GM13976 (cell line): ENCODE results near the gene PPP1R9B.

ENCODE experiments used
- DNase-seq: peaks from one replicate; pipeline ENCODE4 v3.0.0; 2012; ENCODE audit warnings: low spot score
- in situ Hi-C: fragments of 300-500 bp; cut with MboI; formaldehyde crosslinking; loops from one replicate; pipeline ENCODE4 v1.12.0; 2022; ENCODE audit warnings: low sequenced_read_pairs, mixed read lengths, inconsistent platforms; ENCODE audit not compliant: unreplicated experiment
- TF ChIP-seq, protein P1 (sequence below): IDR thresholded peaks from 2 replicates; pipeline ENCODE4 v1.5.1; 2012; ENCODE audit warnings: borderline replicate concordance, mild to moderate bottlenecking; ENCODE audit not compliant: insufficient read depth; ENCODE audit errors: extremely low read depth, missing control alignments, control extremely low read depth

Gene PPP1R9B

DNA sequence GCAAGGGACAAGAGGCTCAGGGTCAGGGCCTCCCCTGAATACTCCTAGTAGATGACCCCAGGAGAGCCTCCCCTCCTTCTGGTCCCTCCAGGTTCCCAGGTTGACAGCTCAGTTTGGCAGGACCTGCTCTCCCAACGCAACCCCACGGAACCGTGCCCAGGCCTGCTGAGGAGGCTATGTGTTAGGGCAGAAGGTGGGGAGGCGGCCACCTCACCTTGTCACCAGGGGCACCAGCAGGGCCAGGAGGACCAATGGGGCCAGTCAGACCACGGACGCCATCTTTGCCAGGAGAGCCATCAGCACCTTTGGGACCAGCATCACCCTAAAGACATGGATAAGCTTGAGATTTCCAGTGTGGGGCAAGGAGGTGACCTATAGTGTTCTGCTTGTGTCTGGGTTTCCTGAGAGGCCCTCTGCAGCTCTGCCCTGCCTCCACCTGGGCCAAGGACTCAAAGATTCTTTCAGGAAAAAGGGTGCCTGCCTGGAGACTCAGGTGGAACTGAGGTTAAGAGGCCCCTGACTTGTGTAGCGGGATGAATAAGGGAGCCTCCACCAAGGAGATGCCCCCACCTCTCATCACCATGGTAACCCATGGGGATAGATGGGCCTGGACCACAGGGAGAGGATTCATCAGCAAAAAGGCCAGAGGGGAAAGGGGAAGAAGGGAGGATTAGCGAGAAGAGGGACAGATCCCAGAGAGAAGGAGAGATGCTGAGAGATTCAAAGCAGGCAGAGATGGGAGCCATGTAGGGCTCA lies 40.3 kb upstream of the PPP1R9B start:
- no peak for DNase-seq
- TF ChIP-seq, protein P1, sequence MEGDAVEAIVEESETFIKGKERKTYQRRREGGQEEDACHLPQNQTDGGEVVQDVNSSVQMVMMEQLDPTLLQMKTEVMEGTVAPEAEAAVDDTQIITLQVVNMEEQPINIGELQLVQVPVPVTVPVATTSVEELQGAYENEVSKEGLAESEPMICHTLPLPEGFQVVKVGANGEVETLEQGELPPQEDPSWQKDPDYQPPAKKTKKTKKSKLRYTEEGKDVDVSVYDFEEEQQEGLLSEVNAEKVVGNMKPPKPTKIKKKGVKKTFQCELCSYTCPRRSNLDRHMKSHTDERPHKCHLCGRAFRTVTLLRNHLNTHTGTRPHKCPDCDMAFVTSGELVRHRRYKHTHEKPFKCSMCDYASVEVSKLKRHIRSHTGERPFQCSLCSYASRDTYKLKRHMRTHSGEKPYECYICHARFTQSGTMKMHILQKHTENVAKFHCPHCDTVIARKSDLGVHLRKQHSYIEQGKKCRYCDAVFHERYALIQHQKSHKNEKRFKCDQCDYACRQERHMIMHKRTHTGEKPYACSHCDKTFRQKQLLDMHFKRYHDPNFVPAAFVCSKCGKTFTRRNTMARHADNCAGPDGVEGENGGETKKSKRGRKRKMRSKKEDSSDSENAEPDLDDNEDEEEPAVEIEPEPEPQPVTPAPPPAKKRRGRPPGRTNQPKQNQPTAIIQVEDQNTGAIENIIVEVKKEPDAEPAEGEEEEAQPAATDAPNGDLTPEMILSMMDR = no peak
- in situ Hi-C loops = loop anchor here (10.0 kb wide), 1 partner anchor 104 kb away; no protein-coding TSS in a partner anchor

DNA sequence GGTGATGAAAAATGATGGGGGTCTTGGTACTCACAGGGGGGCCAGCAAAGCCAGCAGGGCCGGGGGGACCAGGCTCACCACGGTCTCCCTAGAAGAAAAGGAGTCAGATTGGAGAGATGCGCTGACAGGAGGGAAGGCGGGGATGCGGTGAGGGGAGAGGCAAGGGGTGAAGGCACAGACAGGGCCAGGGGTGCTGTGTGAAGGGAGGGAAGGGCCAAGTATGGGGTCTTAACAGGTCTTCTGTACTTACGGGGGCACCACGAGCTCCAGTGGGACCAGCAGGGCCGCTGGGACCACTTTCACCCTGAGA lies 39.8 kb upstream of the PPP1R9B start:
- in situ Hi-C loops = loop anchor here (10.0 kb wide), 1 partner anchor 105 kb away; no protein-coding TSS in a partner anchor
- TF ChIP-seq, protein P1 = no peak
- DNase-seq = no peak

DNA sequence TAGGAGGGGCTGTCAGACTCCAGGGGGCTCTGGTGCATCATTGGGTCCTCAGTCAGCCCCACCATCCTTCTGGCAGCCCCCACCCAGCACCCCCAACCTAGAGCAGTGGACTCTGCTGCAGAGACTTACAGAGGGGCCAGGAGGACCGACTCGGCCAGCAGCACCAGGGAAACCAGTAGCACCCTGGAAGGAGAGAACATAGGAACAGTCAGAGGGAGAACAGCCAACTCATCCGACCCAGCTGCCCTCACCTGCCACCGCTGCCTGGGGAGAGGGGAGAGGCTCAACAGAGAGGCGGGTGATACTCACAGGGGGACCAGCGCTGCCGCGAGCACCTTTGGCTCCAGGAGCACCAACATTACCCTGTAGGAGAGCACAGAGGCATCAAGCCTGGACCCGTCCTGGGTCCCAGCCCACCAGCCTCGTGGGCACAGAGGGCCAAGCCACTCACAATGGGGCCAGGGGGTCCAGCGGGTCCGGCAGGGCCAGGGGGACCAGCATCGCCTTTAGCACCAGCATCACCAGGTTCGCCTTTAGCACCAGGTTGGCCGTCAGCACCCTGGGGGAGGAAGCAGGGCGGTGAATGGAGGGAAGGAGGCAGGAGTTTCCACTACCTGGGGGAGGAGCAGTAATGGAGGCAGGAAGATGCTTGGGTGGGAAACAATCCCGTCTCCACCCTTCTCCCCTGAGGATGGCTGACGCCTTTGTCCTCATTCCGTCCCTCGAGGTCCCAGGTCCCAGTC lies 39.2 kb upstream of the PPP1R9B start:
- in situ Hi-C loops = loop anchor here (10.0 kb wide), 1 partner anchor 105 kb away; no protein-coding TSS in a partner anchor
- DNase-seq = no peak
- TF ChIP-seq, protein P1 = no peak

DNA sequence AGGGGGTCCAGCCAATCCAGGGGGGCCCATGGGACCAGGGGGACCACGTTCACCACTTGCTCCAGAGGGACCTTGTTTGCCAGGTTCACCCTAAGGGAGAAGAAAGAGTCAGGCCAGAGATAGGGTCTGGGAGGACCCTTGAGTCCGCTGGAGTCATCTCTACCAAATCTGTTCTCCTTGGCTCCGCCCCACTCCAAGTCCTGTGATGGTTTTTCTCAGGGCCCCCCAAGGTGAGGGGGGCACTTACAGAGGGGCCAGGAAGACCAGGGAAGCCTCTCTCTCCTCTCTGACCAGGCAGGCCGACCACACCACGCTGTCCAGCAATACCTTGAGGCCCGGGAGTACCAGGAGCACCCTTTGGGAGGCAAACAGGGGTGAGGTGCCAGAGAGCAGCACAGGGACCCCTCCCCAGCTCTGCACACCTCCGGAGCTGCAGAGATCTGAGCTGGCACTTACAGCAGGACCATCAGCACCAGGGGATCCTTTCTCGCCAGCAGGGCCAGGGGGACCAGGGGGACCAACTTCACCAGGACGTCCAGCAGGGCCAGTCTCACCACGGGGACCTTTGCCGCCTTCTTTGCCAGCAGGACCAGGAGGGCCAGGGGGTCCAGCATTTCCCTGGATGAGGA lies 38.6 kb upstream of the PPP1R9B start:
- TF ChIP-seq, protein P1 = no peak
- in situ Hi-C loops = no loop called here
- DNase-seq = no peak

DNA sequence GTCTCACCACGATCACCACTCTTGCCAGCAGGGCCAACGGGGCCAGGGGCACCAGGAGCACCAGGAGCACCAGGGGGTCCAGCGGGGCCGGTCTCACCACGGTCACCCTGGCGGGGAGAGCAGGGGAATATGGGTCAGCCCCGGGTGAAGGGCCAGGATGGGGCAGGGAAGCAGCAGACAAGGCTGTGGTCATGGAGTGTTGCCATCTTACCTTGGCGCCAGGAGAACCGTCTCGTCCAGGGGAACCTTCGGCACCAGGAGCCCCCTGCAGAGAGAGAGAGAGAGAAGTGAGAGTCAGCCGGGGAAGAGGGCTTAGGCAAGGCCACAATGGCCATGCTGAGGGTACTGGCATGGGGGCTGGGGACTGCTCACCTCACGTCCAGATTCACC lies 38.0 kb upstream of the PPP1R9B start:
- TF ChIP-seq, protein P1 = no peak
- in situ Hi-C loops = no loop called here
- no peak for DNase-seq

DNA sequence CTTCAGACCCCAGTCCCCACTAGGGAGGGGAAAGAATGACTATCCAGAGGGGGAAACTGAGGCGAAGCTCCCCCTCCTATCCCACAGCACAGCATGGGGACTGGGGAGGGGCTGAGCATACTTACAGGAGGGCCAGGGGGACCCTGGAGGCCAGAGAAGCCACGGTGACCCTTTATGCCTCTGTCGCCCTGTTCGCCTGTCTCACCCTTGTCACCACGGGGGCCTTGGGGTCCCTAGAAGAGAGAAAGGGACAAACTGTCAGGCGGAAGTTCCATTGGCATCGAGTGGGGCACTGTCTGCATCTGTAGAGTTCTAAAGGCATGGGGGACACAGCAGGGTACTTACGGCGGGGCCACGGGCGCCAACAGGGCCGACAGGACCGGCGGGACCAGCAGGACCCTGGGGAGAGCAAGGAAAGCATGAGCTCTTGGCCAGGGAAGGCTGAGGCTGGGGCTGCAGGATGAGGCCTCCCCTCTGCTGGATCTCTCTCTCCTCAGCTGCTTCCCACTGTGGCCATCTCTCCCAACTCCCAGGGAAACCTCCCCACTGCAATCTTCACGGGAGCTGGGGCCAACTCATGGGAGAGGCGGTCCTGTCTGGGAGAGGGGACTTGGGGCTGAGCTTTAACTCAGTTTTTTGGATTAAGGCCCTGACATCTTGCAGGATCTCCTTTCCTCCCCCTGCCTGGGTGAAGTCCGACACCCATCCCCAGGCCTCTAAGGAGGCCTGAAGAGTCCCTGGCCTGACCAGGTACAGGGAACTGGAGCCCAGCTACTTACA lies 37.5 kb upstream of the PPP1R9B start:
- in situ Hi-C loops = no loop called here
- DNase-seq = no peak
- TF ChIP-seq, protein P1 = no peak
